Right ventricle myocardium superior (tissue), 1 donor: ENCODE measurements around the gene PHLPP1. TPM values are rescaled to one million over a fixed set of nuclear protein-coding genes. Genes with fewer than 3 reads are reported as not detected.
A peak's percentile ranks its signal among the peaks of the same experiment; 100 is the strongest.

Experiments
- ATAC-seq: fragments of 200-7000 bp; cut with Tn5 transposase; one replicate; pipeline ENCODE4 v1.9.1; 2020; ENCODE audit warnings: mild to moderate bottlenecking; ENCODE audit not compliant: poor library complexity
- DNase-seq: peaks from one replicate; pipeline ENCODE4 v3.0.0-alpha.2; 2020
- intact Hi-C: fragments of 100-400 bp; cut with DNase I; formaldehyde crosslinking; loops from one replicate; pipeline ENCODE4 v1.11.2; 2022
- total RNA-seq: library from RNA; stranded (reverse); fragmentation: NEBNext Ultra II Directional; extraction: Animal tissue kit (Norgen Biotek cat#: 25700); gene quantifications from one replicate; pipeline ENCODE4 v1.2.1, GENCODE V29; 2021
- donor health status: DM: no; HTN: yes; CAD: no; lungs with severe emphysema.

Gene PHLPP1
- total RNA-seq, 1 donor from 2014 or later, result 6.2 TPM

GRCh38 chr18:62760403-62760734, 45.0 kb downstream of the PHLPP1 start:
- intact Hi-C loops, result no loop called here
- no peak for DNase-seq
- ATAC-seq, result no peak

- DNase-seq, result no peak
- intact Hi-C loops, result no loop called here
- ATAC-seq, result no peak
Observed at GRCh38 chr18:62763101-62763521, 47.8 kb downstream of the PHLPP1 start.

- ATAC-seq, result no peak
- DNase-seq, result no peak
- intact Hi-C loops, result no loop called here
Observed at GRCh38 chr18:62766266-62766665, 50.9 kb downstream of the PHLPP1 start.

- ATAC-seq (no peak), DNase-seq (no peak)
- intact Hi-C loops, result no loop called here
Observed at GRCh38 chr18:62767321-62767720, 52.0 kb downstream of the PHLPP1 start.

- ATAC-seq (no peak), DNase-seq (no peak)
- intact Hi-C loops, result no loop called here
Observed at GRCh38 chr18:62767836-62768557, 52.7 kb downstream of the PHLPP1 start.

GRCh38 chr18:62768558-62768943, 53.2 kb downstream of the PHLPP1 start:
- intact Hi-C loops, result no loop called here
- DNase-seq, result no peak
- ATAC-seq, result no peak

GRCh38 chr18:62769216-62769615, 53.9 kb downstream of the PHLPP1 start:
- ATAC-seq (no peak), DNase-seq (no peak)
- intact Hi-C loops, result no loop called here

GRCh38 chr18:62771494-62772270, 56.3 kb downstream of the PHLPP1 start:
- intact Hi-C loops, result no loop called here
- DNase-seq, result no peak
- ATAC-seq, result no peak

GRCh38 chr18:62772860-62773584, 57.7 kb downstream of the PHLPP1 start:
- ATAC-seq, result no peak
- intact Hi-C loops, result no loop called here

GRCh38 chr18:62773691-62774090, 58.4 kb downstream of the PHLPP1 start:
- ATAC-seq (no peak), DNase-seq (no peak)
- intact Hi-C loops, result no loop called here

More at GRCh38 chr18:62772860-62773584, 57.7 kb downstream of the PHLPP1 start:
- no peak for DNase-seq

- ATAC-seq, result no peak
- no peak for DNase-seq
- intact Hi-C loops, result no loop called here
Observed at GRCh38 chr18:62776024-62776570, 60.8 kb downstream of the PHLPP1 start.

- DNase-seq (no peak), ATAC-seq (no peak)
- intact Hi-C loops, result no loop called here
Observed at GRCh38 chr18:62777814-62778213, 62.5 kb downstream of the PHLPP1 start.

- ATAC-seq (no peak), DNase-seq (no peak)
- intact Hi-C loops, result no loop called here
Observed at GRCh38 chr18:62778976-62779869, 63.9 kb downstream of the PHLPP1 start.

GRCh38 chr18:62781262-62781661, 65.9 kb downstream of the PHLPP1 start:
- DNase-seq (no peak), ATAC-seq (no peak)
- intact Hi-C loops, result no loop called here

- intact Hi-C loops, result no loop called here
- DNase-seq, result no peak
- no peak for ATAC-seq
Observed at GRCh38 chr18:62781893-62782292, 66.6 kb downstream of the PHLPP1 start.

GRCh38 chr18:62784338-62784965, 69.1 kb downstream of the PHLPP1 start:
- intact Hi-C loops, result no loop called here
- no peak for DNase-seq
- no peak for ATAC-seq

GRCh38 chr18:62784966-62785413, 69.6 kb downstream of the PHLPP1 start:
- DNase-seq, result no peak
- peak; percentile 45 for ATAC-seq
- intact Hi-C loops, result no loop called here

GRCh38 chr18:62786689-62787088, 71.3 kb downstream of the PHLPP1 start:
- ATAC-seq (no peak), DNase-seq (no peak)
- intact Hi-C loops, result no loop called here
